ENCODE results near the gene ELMO1.
"Not testable (repeated sequence)": the region's sequence is repeated elsewhere in the genome, so short reads cannot be mapped to it uniquely, and the experiment has no call there.

The ELMO1 gene

DNA sequence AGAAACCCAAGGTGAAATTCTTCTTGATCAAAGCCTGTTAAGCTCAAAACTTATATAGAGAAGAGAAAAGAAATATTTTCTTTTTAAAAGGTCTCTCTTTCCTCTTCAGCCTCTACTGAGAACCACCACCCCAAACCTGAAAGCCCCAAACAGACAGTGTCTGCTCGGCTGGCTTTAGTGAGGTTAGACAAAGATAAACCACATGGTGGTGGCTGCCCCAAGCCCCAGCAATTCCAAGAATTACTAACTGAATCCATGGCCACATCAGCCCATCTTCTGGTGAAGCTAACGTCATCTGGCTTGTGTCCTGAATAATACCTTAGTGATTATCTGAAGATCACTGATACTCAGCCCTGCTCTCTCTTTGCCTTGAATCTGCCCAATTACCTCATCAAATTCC is 275.0 kb downstream of the ELMO1 start:
- no peak for DNase-seq

DNA sequence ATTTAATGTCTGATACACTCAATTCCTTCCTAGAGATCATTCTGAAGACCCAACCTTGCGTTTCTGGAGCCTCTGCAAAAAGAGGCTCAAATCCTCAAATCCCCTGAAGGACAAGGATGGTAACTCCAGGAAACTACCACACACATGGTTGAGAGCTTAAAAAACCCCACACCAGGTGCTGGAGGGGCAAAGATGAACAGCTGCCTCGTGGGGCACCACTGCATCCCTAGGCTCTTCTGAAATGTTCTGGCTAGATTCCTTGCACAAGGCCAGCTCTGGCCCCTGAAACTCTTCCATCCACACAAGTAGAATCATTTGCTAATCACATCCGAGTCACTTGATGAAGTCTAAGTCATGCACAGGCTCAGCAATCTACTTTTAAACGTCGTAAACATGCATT is 286.6 kb downstream of the ELMO1 start:
- DNase-seq = no peak

DNA sequence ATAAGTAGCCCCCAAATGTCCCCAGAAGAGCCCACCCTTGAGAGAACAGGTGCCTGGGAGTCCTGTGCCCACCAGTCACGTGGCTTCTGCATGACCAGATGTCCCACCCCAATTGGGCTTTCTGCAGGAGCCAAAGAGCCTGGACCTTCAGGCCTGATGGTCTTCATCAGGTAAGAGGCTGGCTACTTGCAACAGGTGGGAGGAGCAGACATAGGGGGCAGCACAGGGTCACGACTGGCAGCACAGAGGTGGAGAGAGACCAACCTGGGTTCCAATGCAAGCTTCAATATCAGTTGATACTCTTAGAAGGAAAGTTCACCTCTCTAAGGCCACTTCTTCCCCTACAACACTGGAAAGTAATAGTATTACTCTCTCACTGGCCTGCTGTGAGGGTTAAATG is 288.0 kb downstream of the ELMO1 start:
- no peak for DNase-seq

DNA sequence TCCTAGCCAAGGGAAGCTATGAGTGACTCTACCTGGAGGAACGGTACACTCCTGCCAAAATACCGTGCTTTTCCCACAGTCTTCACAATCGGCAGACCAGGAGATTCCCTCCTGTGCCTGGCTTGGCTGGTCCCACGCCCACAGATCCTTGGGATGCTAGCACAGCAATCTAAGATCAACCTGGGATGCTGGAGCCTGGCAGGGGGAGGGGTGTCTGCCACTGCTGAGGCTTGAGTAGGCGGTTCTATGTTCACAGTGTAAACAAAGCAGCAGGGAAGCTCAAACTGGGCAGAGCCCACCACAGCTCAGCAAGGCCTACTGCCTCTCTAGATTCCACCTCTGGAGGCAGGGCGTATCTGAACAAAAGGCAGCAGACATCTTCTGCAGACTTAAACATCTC is 295.3 kb downstream of the ELMO1 start:
- no peak for DNase-seq

DNA sequence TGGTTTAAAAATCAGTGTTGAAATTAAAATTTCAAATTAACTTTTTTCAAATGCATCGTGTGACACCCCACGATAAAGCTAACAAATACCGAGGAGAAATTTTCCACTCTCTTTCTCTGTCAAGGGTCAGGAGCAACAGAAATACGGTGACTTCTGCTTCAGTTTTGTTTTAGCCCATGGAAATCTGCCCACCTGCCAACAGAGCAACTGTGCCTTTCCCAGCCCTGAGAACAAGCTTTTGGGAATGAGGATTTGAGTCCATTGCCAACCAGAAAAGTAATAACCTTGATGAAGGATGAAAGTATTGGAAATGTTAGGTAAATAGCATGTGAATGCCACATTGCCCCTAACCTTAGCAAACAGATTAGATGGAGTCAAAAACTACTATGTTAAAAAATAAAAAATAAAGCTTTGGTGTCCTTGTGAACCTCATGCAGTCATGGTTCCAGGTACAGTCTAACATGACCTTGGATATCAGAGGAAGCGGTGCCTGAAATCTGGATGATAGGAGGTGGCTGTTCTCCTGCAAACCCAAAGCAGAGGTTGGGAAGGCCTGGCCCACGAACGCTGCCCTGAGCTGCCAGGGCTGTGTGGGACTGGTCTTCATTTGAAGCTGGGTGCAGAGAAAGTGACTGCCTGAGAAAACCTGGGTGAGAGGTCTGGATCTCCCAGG is 296.8 kb downstream of the ELMO1 start:
- DNase-seq = no peak

DNA sequence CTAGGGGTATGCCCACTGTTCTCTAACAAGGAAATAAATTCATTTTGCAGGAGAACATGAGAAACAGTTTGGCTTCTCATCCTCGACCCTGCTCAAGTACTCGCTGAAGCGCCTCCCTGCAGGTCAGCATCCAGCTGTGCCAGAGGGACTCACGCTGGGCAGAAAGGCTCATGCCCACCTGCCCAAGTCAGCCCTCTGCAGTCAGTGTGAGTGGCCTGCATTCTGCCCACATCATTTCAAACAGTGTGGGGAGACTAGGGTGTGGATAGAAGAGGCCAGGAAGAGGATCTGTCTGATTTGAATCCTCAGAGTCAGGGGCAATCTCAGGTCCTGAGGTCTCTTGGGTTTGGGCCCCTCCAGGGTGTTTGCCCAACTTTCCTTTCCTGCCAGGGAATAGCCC is 297.8 kb downstream of the ELMO1 start:
- no peak for DNase-seq

DNA sequence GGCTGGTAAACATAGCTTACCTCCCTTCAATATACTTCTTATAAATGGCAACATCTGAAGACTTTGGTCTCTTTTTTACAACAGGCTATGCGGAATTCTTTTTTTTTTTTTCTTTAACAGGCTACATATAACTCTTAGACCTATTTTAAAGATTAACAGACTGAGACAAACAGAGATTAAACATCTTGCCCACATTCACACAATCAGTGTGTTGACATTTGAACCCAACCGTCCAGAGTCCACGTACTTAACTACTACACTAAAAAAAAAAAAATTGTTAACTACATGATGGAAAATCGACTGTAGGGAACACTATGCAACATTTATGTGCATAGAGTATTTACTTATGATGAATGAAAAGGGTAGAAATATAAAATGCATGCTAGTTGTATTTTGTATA is 298.5 kb downstream of the ELMO1 start:
- DNase-seq = no peak

DNA sequence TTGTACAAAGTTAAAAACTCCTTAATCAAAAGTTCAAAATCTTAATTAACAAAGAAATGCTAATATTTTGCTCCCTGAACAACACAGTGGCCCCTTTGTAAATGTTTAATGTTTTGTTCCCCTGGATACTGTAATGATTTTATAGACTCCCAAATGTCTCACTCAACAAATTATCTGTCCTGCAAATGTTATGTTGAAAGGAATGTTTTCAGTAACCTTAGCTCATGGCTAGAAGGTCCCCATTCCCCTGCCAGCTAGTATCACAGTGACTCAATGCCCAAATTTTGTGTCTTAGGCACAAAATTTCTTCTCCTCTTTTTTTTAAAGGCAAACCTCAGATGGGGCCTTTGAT is 298.9 kb downstream of the ELMO1 start:
- no peak for DNase-seq

DNA sequence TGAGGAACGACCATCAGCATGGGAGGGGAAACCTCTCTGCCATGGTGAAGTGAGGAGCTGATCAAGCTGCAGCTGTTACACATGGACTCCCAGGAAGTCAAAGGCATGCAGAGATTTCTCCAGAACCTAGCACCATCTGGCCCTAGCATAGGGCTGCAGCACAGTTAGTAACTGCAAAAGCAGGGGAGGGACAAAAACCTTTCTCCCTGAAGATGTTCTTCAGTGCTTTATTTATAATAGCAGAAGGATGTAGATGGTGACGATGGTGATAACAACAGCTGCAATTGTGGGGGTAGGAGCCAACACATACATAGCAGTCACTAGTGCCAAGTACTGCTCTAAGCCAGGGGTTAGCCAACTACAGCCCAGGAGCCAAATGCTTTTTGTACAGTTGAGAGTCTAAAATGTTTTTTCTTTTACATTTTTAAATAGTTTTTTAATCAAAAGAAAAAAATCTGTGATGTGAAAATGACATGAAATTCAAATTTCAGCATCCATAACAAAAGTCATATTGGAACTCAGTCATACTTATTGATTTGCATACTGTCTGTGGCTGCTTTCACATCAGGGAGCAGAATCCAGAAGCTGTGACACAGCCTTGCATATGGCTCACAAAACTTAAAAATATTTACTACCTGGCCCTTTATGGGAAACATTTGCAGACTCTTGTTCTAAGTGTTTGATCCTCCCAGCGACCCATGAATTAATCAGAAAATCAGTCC is 299.5 kb downstream of the ELMO1 start:
- no peak for DNase-seq

DNA sequence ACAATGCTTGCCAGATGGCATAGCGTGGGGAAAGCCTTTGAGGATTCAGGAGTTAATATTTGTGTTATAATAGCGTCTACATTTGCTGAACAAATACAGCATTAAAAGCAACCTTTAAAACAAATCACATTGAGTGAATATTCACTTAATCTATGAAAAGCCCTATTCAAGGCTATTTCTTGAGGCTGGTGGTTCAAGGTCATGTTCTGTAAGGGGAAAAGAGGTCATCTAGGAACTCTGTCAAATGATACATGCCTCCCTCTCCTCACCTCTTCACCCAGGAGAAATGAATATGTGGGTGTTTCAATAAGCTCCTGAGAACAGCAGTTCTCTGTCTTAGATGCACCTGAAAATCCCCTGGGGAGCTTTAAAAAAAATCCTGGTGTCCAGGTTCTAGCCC is 303.0 kb downstream of the ELMO1 start:
- no peak for DNase-seq

DNA sequence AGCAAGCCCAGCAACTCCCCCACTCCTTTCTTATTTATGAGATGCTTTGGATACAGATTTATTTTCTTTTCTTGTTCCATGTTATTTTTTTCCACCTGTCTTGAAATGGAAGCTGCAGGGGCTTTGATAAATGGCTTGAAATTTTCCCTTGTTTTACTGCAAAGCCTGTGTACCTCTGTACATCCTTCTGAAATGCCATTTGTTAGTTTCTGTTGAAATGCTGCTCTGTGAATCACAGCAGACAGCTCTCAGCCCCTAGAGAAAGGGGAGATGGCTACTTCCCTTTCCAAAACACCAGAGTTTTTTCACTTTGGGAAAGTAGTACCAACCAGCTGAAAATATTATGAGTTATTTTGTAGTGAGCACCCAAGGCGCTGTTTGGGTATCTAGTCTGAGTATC is 304.2 kb downstream of the ELMO1 start:
- DNase-seq = no peak

DNA sequence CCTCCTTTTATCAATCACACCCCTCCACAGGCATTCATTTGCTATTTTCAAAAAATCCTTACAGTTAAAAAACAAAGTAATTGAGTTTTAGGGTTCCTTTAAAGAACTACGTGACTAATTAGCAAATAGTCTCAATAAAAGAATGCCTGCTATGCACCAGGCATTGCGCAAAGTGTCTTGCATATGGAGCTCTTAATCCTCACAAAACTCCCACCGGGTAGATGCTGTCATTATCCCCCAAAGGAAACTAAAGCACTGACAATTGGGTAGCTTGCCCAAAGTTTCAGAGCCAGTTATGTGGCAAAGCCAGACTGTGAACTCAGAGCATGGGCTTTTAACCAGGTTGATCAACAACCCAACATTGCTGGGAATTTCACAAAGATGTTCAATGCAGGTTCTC is 305.7 kb downstream of the ELMO1 start:
- no peak for DNase-seq

DNA sequence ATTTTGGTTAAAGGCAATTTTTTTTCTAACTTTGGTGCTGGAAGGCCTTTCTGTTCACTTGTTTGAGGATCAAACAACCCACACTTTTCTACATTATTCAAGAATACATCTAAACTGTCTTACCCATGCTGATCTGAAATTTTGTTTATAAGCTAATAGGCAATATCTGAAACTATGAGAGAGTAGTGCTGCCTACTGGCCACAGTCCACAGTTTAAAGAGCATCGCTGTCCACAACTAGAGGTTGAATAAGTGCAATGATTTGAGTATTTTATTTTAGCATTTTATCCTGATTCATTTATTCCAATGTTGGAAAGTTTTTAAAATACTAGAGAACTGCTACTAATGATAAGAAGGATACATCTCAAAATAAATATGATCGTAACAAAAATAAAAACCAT is 306.9 kb downstream of the ELMO1 start:
- DNase-seq = no peak

DNA sequence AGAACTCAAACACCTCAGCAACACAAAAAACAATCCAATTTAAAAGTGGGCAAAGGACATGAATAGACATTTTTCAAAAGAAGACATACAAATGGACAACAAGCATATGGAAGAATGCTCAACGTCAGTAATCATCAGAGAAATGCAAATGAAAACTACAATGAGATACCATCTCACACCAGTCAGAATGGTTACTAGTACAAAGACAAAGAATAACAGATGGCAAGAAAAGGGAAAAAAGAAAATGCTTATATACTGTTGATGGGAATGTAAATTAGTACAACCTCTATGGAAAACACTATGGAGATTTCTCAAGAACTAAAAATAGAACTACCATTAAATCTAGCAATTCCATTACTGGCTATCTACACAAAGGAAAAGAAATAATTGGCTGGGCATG is 314.8 kb downstream of the ELMO1 start:
- DNase-seq = not testable (repeated sequence)

DNA sequence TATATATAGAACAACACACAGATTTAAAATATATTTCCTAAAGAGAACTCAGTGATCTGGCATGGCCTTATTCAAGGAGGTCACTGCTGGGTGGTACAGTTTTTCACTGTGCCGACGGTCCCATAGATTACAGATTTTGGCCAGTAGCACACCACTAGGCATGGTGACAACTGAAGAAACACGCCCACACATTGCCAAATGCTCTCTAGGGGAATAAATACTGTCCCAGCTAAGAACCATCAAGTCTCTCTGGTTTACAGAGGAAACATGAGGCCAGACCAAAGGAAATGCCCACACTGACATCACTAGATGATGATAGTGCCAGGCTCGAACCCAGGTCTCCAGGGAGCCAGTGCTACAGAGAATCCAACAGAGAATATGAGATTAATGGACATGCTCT is 316.8 kb downstream of the ELMO1 start:
- no peak for DNase-seq

DNA sequence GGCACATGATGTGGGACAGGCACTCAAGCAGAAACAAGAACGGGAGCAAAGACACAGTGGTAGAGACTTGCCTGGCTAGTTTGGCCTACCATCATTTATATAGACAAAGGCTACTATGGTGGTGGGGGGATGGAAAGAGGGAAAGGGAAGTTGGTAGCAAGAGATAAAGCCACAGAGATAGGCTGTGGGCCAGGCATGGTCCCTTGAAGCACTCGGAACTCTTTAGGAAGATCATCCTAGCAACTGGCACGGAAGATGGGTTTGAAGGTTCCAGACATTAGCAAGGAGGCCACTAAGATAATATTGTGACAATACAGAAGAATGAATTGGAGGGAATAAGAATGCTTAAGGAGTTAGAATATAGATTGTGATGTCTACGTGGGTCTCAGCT is 319.6 kb downstream of the ELMO1 start:
- no peak for DNase-seq

DNA sequence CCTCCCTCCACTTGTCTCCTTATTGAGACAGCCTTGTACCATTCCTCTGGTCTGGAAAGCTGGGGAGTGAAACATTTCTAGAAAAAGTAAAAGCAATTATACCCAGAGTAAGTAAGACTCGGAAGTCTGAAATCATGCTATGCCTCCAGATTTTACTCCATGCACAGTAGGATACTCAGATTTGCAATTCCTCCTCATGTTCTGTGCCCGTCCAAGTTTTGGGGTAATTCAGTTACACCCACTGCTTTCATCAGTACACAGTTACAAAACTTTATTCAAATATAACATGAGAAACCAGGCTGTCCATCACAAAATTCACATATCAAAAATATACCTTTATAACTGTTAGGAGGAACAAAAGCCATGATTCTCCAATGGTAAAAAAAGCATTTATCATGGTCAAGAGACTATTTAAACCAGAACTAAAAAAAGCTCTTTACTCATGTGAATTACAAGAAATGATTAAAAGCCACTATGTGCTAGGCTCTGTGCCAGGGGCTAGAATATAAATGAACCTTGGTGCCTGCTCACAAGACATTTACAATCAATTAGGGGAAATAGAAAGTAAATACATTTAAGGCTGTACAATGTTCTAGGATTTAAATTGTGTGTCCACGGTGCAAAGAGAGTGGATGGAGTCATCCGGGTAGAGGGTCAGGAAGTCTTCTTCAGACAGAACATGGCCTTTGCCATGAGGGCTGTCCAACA is 320.2 kb downstream of the ELMO1 start:
- no peak for DNase-seq

DNA sequence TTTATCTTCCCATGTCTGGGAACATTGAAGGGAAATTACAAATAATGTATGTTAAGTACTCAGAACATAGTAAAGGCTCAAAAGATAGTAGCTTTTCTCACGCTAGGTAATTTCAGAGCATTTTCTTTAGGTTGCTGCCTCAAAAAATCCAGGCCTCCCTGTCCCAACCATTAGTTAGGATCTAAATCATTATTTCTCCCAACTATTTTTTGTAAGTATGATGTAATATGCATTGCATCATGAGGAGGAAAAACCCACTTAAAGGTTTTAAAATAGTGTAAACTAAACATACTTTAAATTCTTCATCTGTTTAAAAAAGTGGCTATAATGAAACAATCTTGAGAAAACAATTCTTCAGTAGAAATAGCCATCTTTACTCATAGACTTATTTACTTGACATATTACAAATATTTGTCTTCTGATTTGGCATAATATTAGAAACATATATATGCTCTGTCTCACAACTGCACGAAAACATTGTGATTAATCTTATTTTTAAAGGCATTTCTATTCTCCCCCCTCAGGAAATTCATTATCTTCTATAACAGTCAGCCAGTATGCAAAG is 329.3 kb downstream of the ELMO1 start:
- no peak for DNase-seq

DNA sequence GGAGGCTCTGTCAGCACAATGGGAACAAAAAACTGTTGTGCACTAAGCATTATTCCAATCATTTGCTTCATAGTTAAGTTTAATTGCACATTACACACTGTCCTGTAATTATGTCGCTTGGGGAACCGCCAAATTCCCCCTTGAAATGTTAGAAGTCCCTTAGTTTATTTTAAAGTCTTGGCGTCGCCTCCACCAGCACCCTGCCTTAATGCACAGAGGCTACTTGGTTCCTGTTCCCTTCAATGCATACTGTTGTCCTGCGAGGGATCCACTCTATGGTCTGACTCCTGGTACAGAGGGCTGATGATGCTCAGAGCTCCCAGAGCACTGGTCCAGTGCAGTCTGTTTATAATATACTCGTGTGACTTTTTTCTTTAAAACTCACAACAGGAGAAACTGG is 330.7 kb downstream of the ELMO1 start:
- no peak for DNase-seq

DNA sequence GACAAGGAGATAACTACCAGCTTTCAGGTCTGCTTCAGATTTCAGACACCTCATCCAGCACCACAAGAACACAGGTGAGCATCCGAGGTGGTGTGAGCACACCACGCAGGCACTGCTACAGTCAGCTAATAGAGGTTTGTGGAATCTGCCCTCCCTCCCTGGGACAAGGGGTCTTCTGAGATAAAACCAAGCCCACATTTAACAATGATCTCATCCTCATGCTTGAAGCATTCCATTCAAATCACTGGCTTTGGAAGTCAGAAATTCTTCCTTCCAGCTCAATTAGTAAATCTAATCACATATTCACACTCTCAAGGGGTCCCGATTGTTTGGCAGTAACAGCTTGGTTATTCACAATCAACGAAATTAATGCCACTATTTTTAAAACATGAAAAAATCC is 331.4 kb downstream of the ELMO1 start:
- no peak for DNase-seq

DNA sequence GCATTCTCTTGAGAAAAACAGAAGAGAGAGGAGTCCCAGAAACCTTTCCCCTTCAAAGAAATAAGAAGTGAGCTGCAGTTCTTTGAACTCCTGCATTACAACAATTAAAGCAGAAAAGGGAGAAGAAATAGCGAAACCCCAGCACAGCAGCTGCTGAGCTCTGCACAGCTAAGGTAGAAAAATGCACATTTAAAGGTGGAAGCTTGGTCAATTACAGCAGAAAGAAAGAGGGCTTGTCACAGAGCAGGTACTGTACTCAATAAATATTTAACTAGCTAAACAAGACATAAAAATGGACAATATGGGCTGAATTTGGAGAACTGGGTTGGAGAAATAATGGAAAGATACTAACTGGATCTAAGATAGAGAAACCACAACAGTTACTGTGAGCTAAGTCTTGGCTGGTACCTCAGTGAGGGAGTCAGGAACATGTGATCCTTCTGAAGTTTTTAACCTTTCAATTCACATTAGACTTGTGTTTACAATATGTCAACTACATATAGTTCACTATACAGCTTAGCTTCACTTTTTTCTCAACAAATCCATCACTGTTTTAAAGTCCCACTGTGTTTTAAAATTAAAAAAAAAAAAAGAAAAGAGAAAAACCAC is 332.5 kb downstream of the ELMO1 start:
- no peak for DNase-seq

DNA sequence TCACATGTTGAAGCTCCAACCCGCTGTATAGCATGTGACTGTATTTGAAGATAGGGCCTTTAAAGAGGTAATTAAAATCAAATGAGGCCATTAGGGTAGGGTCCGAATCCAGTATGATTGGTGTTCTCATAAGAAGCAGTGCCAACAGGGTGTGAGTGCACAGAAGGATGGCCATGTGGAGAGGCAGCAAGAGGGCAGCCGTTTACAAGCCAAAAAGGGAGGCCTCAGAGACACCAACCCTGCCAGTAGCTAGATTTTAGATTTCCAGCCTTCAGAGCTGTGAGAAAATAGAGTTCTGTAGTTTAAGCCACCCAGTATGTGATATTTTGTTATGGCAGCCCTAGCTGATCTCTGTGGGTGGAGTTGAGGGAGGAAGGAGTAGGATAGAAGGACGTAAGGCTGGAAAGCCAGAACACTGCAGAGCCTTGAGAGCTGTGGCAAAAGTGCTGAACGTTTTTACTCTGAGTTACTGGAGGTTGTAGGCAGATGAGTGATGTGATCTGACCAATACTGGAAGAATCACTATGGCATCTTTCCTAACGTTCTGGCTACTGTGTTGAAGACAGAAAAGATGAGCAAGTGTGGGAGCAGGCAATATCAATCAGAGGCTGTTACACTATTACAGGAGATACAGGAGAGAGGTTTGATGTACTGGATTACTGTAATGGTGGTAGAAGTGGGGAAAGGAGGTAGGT is 334.9 kb downstream of the ELMO1 start:
- DNase-seq = peak; percentile 51

DNA sequence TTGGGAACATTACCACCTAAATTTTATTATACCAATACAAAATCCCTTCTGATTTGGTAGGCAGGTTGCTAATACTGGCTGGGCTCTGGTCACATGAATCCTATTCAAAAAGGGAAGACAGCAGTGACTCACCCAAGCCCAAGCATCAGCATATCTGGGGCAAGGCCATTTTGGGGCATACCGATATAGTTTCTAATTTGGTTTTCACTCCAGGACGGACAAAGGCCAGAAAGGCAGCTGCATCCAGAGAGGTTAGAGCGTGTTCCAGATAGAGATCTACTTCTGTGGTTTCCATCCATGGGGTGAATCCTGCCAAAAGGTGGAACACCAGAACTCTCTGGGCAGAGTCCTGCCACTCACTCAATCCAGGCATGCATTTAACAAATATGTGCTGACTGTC is 335.8 kb downstream of the ELMO1 start:
- peak; percentile 37 for DNase-seq

Measured in suppressor macrophage treated with lipopolysaccharide for 4 hours (primary cell).